Nephron (organoid): ENCODE results near the gene HELZ2.

ENCODE experiments used
- H3K27ac Mint-ChIP-seq, 3 experiments: 2 replicates each; pipeline ENCODE4 v1.8.0; 2020; ENCODE audit warnings: mixed read lengths in 3 of 3, mild to moderate bottlenecking in 2 of 3, moderate library complexity in 1 of 3
- H3K27me3 Mint-ChIP-seq: 2 replicates; pipeline ENCODE4 v1.8.0; 2021; ENCODE audit warnings: low read depth, mild to moderate bottlenecking, moderate library complexity, mixed read lengths
- H3K36me3 Mint-ChIP-seq: 2 replicates; pipeline ENCODE4 v1.8.0; 2020; ENCODE audit warnings: low read depth, mixed read lengths
- H3K4me1 Mint-ChIP-seq: 2 replicates; pipeline ENCODE4 v1.8.0; 2020; ENCODE audit warnings: mixed read lengths
- H3K4me3 Mint-ChIP-seq, 3 experiments: 2 replicates each; pipeline ENCODE4 v1.8.0; 2020; ENCODE audit warnings: mild to moderate bottlenecking in 3 of 3, mixed read lengths in 3 of 3, moderate library complexity in 2 of 3
- H3K9me3 Mint-ChIP-seq: 2 replicates; pipeline ENCODE4 v1.8.0; 2020; ENCODE audit warnings: mixed read lengths
- CTCF ChIP-seq, 3 experiments: fragments of 200-600 bp; sonication (generic); IDR thresholded peaks; one replicate each; pipeline ENCODE4 v1.5.0; 2021; ENCODE audit warnings: antibody characterized with exemption in 3 of 3; ENCODE audit not compliant: unreplicated experiment in 3 of 3

Gene HELZ2

GRCh38 chr20:63574156-63574828 lies at the start of gene HELZ2:
Gene HELZ2, minus strand, starts transcription at chr20:63574239. Its CDS starts 1,854 bp downstream, at chr20:63572385.
- TF ChIP-seq CTCF (IDR thresholded peaks at IDR 0.05; ENCODE audit: unreplicated experiment in 3 of 3), result no peak
- H3K9me3 Mint-ChIP-seq, result no peaks in the 10 kb centered on the region
- H3K36me3 Mint-ChIP-seq, result no peaks in the 10 kb centered on the region
- H3K27me3 Mint-ChIP-seq, result peaks cover 9% of the 10 kb centered on the region
- H3K27ac Mint-ChIP-seq, result no peak within 1 kb of the TSS
- peaks cover 4% of the 10 kb centered on the region for H3K4me1 Mint-ChIP-seq
- peak within 1 kb of the TSS; percentile 81 to 87 (median 83) for H3K4me3 Mint-ChIP-seq

- Mint-ChIP-seq H3K27me3 (no peaks in the 10 kb centered on the region), H3K4me3 (peak overlapping the region; percentile 9 to 60 (median 23)), H3K9me3 (no peaks in the 10 kb centered on the region), H3K36me3 (peaks cover 23% of the 10 kb centered on the region), H3K4me1 (no peaks in the 10 kb centered on the region), H3K27ac (peak overlapping the region; percentile 40 to 45 (median 44))
- no peak for TF ChIP-seq CTCF (IDR thresholded peaks at IDR 0.05; ENCODE audit: unreplicated experiment in 3 of 3)
Observed at GRCh38 chr20:63622732-63623131, 48.7 kb upstream of the HELZ2 start.

GRCh38 chr20:63622096-63622495 lies 48.1 kb upstream of the HELZ2 start:
- Mint-ChIP-seq H3K27me3 (no peaks in the 10 kb centered on the region), H3K4me1 (no peaks in the 10 kb centered on the region), H3K36me3 (peaks cover 26% of the 10 kb centered on the region), H3K4me3 (peak overlapping the region in 1 of 3 experiments; percentile 60), H3K9me3 (no peaks in the 10 kb centered on the region), H3K27ac (peak overlapping the region in 1 of 3 experiments; percentile 40)
- TF ChIP-seq CTCF (IDR thresholded peaks at IDR 0.05; ENCODE audit: unreplicated experiment in 3 of 3), result no peak

- Mint-ChIP-seq H3K27ac (peak overlapping the region in 2 of 3 experiments; percentile 31 to 78), H3K4me1 (no peaks in the 10 kb centered on the region), H3K4me3 (peak overlapping the region in 2 of 3 experiments; percentile 9 to 37), H3K36me3 (peaks cover 37% of the 10 kb centered on the region), H3K9me3 (no peaks in the 10 kb centered on the region), H3K27me3 (no peaks in the 10 kb centered on the region)
- TF ChIP-seq CTCF (IDR thresholded peaks at IDR 0.05; ENCODE audit: unreplicated experiment in 3 of 3), result no peak
Observed at GRCh38 chr20:63620991-63621390, 47.0 kb upstream of the HELZ2 start.

- H3K9me3 Mint-ChIP-seq, result no peaks in the 10 kb centered on the region
- peak overlapping the region in 1 of 3 experiments; percentile 49 for H3K27ac Mint-ChIP-seq
- H3K27me3 Mint-ChIP-seq, result no peaks in the 10 kb centered on the region
- H3K4me3 Mint-ChIP-seq, result no peak overlapping the region
- peaks cover 50% of the 10 kb centered on the region for H3K36me3 Mint-ChIP-seq
- H3K4me1 Mint-ChIP-seq, result no peaks in the 10 kb centered on the region
- TF ChIP-seq CTCF (IDR thresholded peaks at IDR 0.05; ENCODE audit: unreplicated experiment in 3 of 3), result no peak
Observed at GRCh38 chr20:63619505-63619904, 45.5 kb upstream of the HELZ2 start.

GRCh38 chr20:63619086-63619485 lies 45.0 kb upstream of the HELZ2 start:
- H3K4me3 Mint-ChIP-seq, result no peak overlapping the region
- H3K36me3 Mint-ChIP-seq, result peaks cover 54% of the 10 kb centered on the region
- H3K27ac Mint-ChIP-seq, result peak overlapping the region in 1 of 3 experiments; percentile 49
- H3K9me3 Mint-ChIP-seq, result no peaks in the 10 kb centered on the region
- TF ChIP-seq CTCF (IDR thresholded peaks at IDR 0.05; ENCODE audit: unreplicated experiment in 3 of 3), result no peak
- no peaks in the 10 kb centered on the region for H3K4me1 Mint-ChIP-seq
- no peaks in the 10 kb centered on the region for H3K27me3 Mint-ChIP-seq
